Endothelial cell of umbilical vein (primary cell): ENCODE measurements around the gene EIF4A2. TPM values are rescaled to one million over a fixed set of nuclear protein-coding genes. Genes with fewer than 3 reads are reported as not detected.
A peak's percentile ranks its signal among the peaks of the same experiment; 100 is the strongest.

Experiments
- BruUV-seq: library from RNA; stranded (reverse); fragments of 400-500 nt; replicated peaks from 2 replicates; lab custom pipeline; 2021; lab: Mats Ljungman, UMichigan
- CTCF ChIA-PET: fragments of 300-600, 350-600 bp; sonication (Branson Sonifier 250); formaldehyde crosslinking; loops from one replicate; lab custom pipeline; 2021; ENCODE audit warnings: antibody characterized with exemption, inconsistent platforms; lab: Charles Lee
- POLR2A ChIA-PET: fragments of 300-600, 350-600 bp; sonication (Branson Sonifier 250); formaldehyde crosslinking; loops from one replicate; lab custom pipeline; 2021; ENCODE audit warnings: antibody characterized with exemption, inconsistent platforms; lab: Charles Lee
- DNase-seq: peaks from one replicate; pipeline ENCODE4 v3.0.0-alpha.2; 2011; ENCODE audit warnings: low read depth, low spot score
- FAIRE-seq: peaks from 2 replicates; lab custom pipeline; 2011; peaks lifted over from hg19 to GRCh38; lab: Jason Lieb, UNC
- H2AFZ ChIP-seq: 2 replicates; pipeline ENCODE4 v1.6.0; 2012; ENCODE audit warnings: low read depth, low read length, control low read depth, inconsistent platforms
- H3K27ac ChIP-seq: 2 replicates; pipeline ENCODE4 v1.5.1; 2011; ENCODE audit warnings: low read depth, mild to moderate bottlenecking, control low read depth, low read length, moderate library complexity; ENCODE audit not compliant: insufficient read depth
- H3K27me3 ChIP-seq, 2 experiments: 2 replicates each; pipeline versions ENCODE4 v1.6.0 to v1.6.1; 2011; ENCODE audit warnings: low read length in 2 of 2, mixed read lengths in 1 of 2; ENCODE audit not compliant: control insufficient read depth in 2 of 2, insufficient read depth in 2 of 2
- H3K36me3 ChIP-seq, 2 experiments: 2 replicates in 1 of 2; 3 replicates in 1 of 2; pipeline ENCODE4 v1.5.1; 2011; ENCODE audit warnings: low read length in 2 of 2, mild to moderate bottlenecking in 1 of 2, moderate library complexity in 1 of 2; ENCODE audit not compliant: control insufficient read depth in 2 of 2, insufficient read depth in 2 of 2; ENCODE audit errors: extremely low read depth in 1 of 2
- H3K4me1 ChIP-seq: 3 replicates; pipeline ENCODE4 v1.5.1; 2011; ENCODE audit warnings: mild to moderate bottlenecking, low read length; ENCODE audit not compliant: control insufficient read depth, insufficient read depth; ENCODE audit errors: extremely low read depth
- H3K4me2 ChIP-seq: 2 replicates; pipeline ENCODE4 v1.6.1; 2011; ENCODE audit warnings: low read length, control low read depth, mixed read lengths; ENCODE audit not compliant: insufficient read depth
- H3K4me3 ChIP-seq, 3 experiments: fragments of 200-600 bp in 1 of 3; sonication (generic), shearing (Covaris generic) in 1 of 3; replicated peaks in 1 of 3; 2 replicates each; pipeline ENCODE4 v1.5.1; 2011 to 2016; ENCODE audit warnings: control low read depth in 3 of 3, low read length in 3 of 3, mild to moderate bottlenecking in 2 of 3, inconsistent platforms in 1 of 3, low read depth in 1 of 3, moderate library complexity in 1 of 3; ENCODE audit not compliant: insufficient read depth in 1 of 3
- H3K79me2 ChIP-seq: 2 replicates; pipeline ENCODE4 v1.6.0; 2012; ENCODE audit warnings: low read length, inconsistent platforms; ENCODE audit not compliant: control insufficient read depth, insufficient read depth
- H3K9ac ChIP-seq: replicated peaks from 2 replicates; pipeline ENCODE3; 2011; ENCODE audit warnings: low read length, control low read depth; ENCODE audit not compliant: insufficient read depth; ENCODE audit errors: extremely low read depth
- H3K9me1 ChIP-seq: replicated peaks from 3 replicates; pipeline ENCODE4 v1.6.0; 2011; ENCODE audit warnings: mild to moderate bottlenecking, low read length; ENCODE audit not compliant: control insufficient read depth, insufficient read depth; ENCODE audit errors: extremely low read depth
- H3K9me3 ChIP-seq: replicated peaks from 2 replicates; pipeline ENCODE4 v1.5.1; 2012; ENCODE audit warnings: low read length, inconsistent platforms; ENCODE audit not compliant: control insufficient read depth, insufficient read depth
- H4K20me1 ChIP-seq: replicated peaks from 2 replicates; pipeline ENCODE3; 2011; ENCODE audit warnings: mild to moderate bottlenecking, low read length; ENCODE audit not compliant: control insufficient read depth, insufficient read depth; ENCODE audit errors: extremely low read depth
- EZH2 ChIP-seq: IDR thresholded peaks from 2 replicates; pipeline ENCODE4 v1.6.1; 2012; ENCODE audit warnings: borderline replicate concordance, low read depth, mild to moderate bottlenecking, moderate library complexity, low read length, inconsistent platforms; ENCODE audit not compliant: severe bottlenecking
- FOS ChIP-seq: IDR thresholded peaks from 2 replicates; pipeline ENCODE4 v1.6.1; 2011; ENCODE audit warnings: mild to moderate bottlenecking, low read length, moderate library complexity, borderline replicate concordance; ENCODE audit not compliant: insufficient read depth
- GATA2 ChIP-seq: IDR thresholded peaks from 2 replicates; pipeline ENCODE4 v1.7.0; 2011; ENCODE audit warnings: low read depth, mild to moderate bottlenecking, moderate library complexity, mixed read lengths, low read length; ENCODE audit not compliant: insufficient read length, insufficient read depth
- MYC ChIP-seq: IDR thresholded peaks from one replicate; pipeline ENCODE4 v1.6.1; 2011; ENCODE audit warnings: mild to moderate bottlenecking, low read depth, low read length
- POLR2A ChIP-seq: IDR thresholded peaks from 2 replicates; pipeline ENCODE4 v1.6.1; 2012; ENCODE audit warnings: low read depth, mild to moderate bottlenecking, control low read depth, low read length
- POLR2AphosphoS5 ChIP-seq: IDR thresholded peaks from 2 replicates; pipeline ENCODE4 v1.6.1; 2012; ENCODE audit warnings: low read depth, mild to moderate bottlenecking, control low read depth, low read length, moderate library complexity; ENCODE audit not compliant: insufficient read depth
- dilution Hi-C: fragments of 300-500 bp; cut with MboI; formaldehyde crosslinking; loops from one replicate; pipeline ENCODE4 v1.15.0; 2019; ENCODE audit warnings: low sequenced_read_pairs; ENCODE audit not compliant: extremely low pct_ligation_motif_present
- intact Hi-C: fragments of 100-400 bp; cut with micrococcal nuclease; formaldehyde crosslinking; loops from one replicate; pipeline ENCODE4 v1.10.0; 2022
- polyA plus RNA-seq, 4 experiments: library from polyadenylated mRNA; depleted of rRNA in 3 of 4; stranded (reverse) in 3 of 4; unstranded in 1 of 4; fragments of >200 nt; gene quantifications; 2 replicates each; pipeline versions ENCODE4 v1.2.1 to v1.2.3, GENCODE V29; 2011 to 2012; ENCODE audit warnings: missing spikeins in 1 of 4
- total RNA-seq: library from RNA; stranded (reverse); gene quantifications from 2 replicates; pipeline ENCODE4 v1.2.3, GENCODE V29; 2021
- TF ChIP-seq, protein P1 (sequence below): IDR thresholded peaks from 2 replicates; pipeline ENCODE4 v1.6.1; 2011; ENCODE audit not compliant: insufficient read depth, insufficient read length

Gene EIF4A2
- total and polyA plus RNA-seq, 2 donors (not counting 3 experiments of a cell fraction or from before 2014, with no cell fraction given): 282 to 401 TPM

- Histone ChIP-seq H3K4me3 (peak overlapping the region in 1 of 3 experiments; percentile 11), H3K79me2 (peaks cover 51% of the 10 kb centered on the region), H3K4me1 (peaks cover 22% of the 10 kb centered on the region), H3K27ac (no peak overlapping the region), H3K9me1 (no peaks in the 10 kb centered on the region), H3K36me3 (peaks cover 38 to 44% of the 10 kb centered on the region in 2 experiments), H3K27me3 (no peaks in the 10 kb centered on the region), H3K4me2 (peak overlapping the region; percentile 93), H4K20me1 (peaks cover 15% of the 10 kb centered on the region), H2AFZ (no peak overlapping the region), H3K9me3 (no peaks in the 10 kb centered on the region), H3K9ac (no peak overlapping the region)
- ChIA-PET CTCF (interaction anchor here (0.6 to 1.3 kb wide), 2 partner anchors 33 to 377 kb away, joined by 3 read pairs; no protein-coding TSS in a partner anchor), POLR2A (no interaction called here)
- TF ChIP-seq MYC (no peak), POLR2A (peak; percentile 57)
- DNase-seq: no peak
- no TSS peak for BruUV-seq
- intact Hi-C loops (loop anchor here (10.0 kb wide), 1 partner anchor 803 kb away; no protein-coding TSS in a partner anchor), dilution Hi-C loops (no loop called here)
- FAIRE-seq: no peak
These were observed 4.5 kb downstream of the EIF4A2 start for GRCh38 chr3:186787642-186788481.

- BruUV-seq: no TSS peak
- Histone ChIP-seq H3K9me3 (no peaks in the 10 kb centered on the region), H3K27ac (no peak overlapping the region), H3K79me2 (peaks cover 48% of the 10 kb centered on the region), H3K4me3 (peak overlapping the region in 1 of 3 experiments; percentile 11), H2AFZ (no peak overlapping the region), H3K9ac (no peak overlapping the region), H3K27me3 (no peaks in the 10 kb centered on the region), H3K4me1 (peaks cover 22% of the 10 kb centered on the region), H3K36me3 (peaks cover 38 to 44% of the 10 kb centered on the region in 2 experiments), H3K4me2 (peak overlapping the region; percentile 93), H4K20me1 (peaks cover 15% of the 10 kb centered on the region), H3K9me1 (no peaks in the 10 kb centered on the region)
- CTCF ChIA-PET: interaction anchor here (0.6 to 1.3 kb wide), 2 partner anchors 32 to 377 kb away, joined by 3 read pairs; no protein-coding TSS in a partner anchor
- POLR2A ChIA-PET: no interaction called here
- intact Hi-C loops (loop anchor here (10.0 kb wide), 1 partner anchor 804 kb away; no protein-coding TSS in a partner anchor), dilution Hi-C loops (no loop called here)
- no peak for TF ChIP-seq FOS
- TF ChIP-seq MYC: no peak
- no peak for TF ChIP-seq GATA2
- TF ChIP-seq EZH2: no peak
- TF ChIP-seq, protein P1, sequence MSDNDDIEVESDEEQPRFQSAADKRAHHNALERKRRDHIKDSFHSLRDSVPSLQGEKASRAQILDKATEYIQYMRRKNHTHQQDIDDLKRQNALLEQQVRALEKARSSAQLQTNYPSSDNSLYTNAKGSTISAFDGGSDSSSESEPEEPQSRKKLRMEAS: no peak
- TF ChIP-seq POLR2A: no peak
- TF ChIP-seq POLR2AphosphoS5: no peak
- DNase-seq (no peak), FAIRE-seq (no peak)
These were observed 5.3 kb downstream of the EIF4A2 start for GRCh38 chr3:186788482-186789370.
